CD4-positive, alpha-beta T cell treated with Interleukin-2 at 100 ng/mL for 4 hours (primary cell): Measurements from ENCODE around the gene ADK.

Experiments used
- DNase-seq: peaks from one replicate; pipeline ENCODE4 v3.0.0-alpha.2; 2020; ENCODE audit warnings: low spot score

The ADK gene

GRCh38 chr10:74743401-74743800 lies 592.4 kb downstream of the ADK start:
- no peak for DNase-seq

GRCh38 chr10:74745449-74745848 lies 594.4 kb downstream of the ADK start:
- DNase-seq: no peak

- no peak for DNase-seq
These were observed 595.8 kb downstream of the ADK start for GRCh38 chr10:74746813-74747212.

GRCh38 chr10:74748468-74749031 lies 597.5 kb downstream of the ADK start:
- DNase-seq: no peak

- DNase-seq: peak; percentile 12
These were observed 599.8 kb downstream of the ADK start for GRCh38 chr10:74750848-74751274.

GRCh38 chr10:74752371-74753040 lies 601.5 kb downstream of the ADK start:
- no peak for DNase-seq

- DNase-seq: no peak
These were observed 602.6 kb downstream of the ADK start for GRCh38 chr10:74753442-74754211.

GRCh38 chr10:74754381-74754821 lies 603.4 kb downstream of the ADK start:
- no peak for DNase-seq

GRCh38 chr10:74755273-74755672 lies 604.3 kb downstream of the ADK start:
- DNase-seq: no peak
